Stimulated activated CD8-positive, alpha-beta memory T cell treated with anti-CD3 and anti-CD28 coated beads, Interleukin-15, amount 100 ng/mL, for 48 hours (primary cell): Measurements from ENCODE around the gene NCK1.
"Not testable (repeated sequence)": the region's sequence is repeated elsewhere in the genome, so short reads cannot be mapped to it uniquely, and the experiment has no call there.

Experiments
- DNase-seq, 2 donors: peaks; one replicate each; pipeline ENCODE4 v3.0.0-alpha.2; 2020; ENCODE audit warnings: low read depth in 2 of 2

Gene NCK1

DNA sequence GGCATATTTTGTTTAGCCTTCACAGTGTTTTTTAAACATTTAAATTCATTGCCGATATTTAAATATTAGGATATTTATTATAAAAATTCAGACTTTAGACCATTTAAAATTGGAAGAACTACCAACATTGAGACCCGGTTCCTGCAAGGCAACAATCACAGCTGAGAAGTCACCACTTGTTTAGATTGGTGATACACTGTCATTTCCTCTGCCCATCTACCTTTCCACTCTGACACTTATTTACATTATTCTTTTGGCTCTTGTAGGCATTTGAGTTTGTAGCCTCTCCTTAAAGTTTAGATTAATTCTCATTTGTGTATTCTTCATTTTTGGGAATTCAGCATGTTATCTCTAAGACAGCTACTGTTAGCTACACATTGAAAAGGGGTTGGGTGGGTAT is 85.5 kb downstream of the NCK1 start:
- no peak for DNase-seq

DNA sequence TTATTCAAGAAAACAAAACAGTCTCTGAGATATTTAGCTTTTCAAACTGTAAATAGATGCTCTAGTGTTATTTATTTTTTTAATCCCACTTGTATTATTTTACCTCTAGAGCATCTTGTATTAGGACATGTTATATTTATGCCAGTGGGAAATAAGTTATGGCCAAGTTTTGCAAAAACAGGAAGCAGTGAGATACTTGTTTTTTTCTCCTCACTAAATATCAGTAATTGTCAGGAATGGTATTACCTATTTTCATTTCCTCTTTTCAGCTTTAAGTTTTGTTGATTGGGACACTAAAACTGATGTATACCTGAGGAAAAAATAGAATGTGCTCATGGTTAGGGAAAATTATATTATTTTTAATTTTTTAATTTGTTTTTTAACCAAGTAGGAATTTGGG is 87.1 kb downstream of the NCK1 start:
- no peak for DNase-seq

DNA sequence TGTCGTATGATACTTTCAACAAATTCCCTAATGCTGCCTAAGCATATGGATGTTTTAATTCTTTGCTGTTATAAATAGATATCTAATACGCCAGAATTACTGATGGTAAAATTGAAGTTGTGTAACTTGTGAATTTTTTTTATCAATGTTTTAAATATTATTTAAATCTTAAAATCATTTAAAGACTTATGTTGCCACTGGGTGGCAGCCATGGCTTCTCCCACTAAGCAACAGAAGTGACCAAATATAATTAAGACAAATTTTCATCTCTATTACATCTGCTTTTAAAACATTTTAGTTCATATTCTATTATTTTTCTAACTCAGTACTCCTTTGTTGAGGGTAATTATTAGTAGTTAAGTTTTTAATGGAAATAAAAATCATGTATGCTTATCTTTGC is 87.7 kb downstream of the NCK1 start:
- DNase-seq = no peak

DNA sequence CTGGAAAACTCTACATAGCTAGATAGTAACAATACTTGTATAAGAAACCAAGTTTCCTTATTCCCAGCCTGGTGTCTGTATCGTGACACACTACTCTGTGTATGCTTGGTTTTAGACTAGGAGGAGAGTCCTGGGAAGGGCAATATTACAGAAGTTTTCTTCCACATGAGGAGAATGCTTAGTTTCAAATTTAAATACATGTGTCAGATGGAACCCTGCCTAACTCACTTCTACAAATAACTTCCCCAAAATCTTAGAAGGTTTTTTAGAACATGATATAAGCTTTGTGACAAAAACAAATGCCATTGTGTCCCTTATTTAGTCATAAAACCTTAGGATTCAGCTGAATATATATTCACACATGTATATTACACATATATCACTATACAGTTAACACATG is 88.6 kb downstream of the NCK1 start:
- no peak for DNase-seq

DNA sequence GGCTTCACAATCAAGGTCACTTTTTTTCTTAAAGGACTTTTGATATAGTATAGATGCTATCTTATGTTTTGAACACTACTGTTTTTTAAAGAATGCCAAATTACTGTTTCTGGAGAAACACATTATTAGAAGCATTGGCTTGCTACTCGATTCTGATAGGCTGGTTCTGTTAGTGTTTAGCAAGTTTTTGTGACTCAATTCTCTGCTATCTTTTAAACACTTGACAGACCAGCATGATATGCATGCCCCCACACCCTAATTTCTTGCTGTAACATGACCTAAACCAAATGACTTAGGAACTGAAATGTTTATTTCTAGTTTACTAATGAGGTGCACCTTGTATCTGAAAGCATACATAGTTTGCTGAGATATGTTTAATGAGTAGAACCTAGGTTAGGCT is 90.3 kb downstream of the NCK1 start:
- DNase-seq = no peak

DNA sequence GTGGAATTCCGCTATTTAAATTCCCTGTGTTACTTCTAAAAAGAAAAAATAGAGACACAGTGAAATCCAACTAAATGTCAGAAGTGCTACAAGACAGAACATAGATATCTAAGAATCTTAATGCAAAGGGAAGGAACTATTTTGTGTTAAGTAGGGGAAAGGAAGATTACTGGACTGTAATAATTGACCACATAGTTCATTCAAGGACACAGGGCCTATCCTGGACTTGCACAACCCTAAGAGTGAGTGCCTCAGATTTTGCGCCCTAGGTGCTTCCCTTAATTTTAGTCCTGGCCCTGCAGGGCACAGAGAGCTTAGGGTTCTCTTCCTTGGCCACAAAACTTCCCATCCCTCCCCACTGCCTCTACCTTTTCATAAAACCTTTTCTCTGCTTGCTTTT is 92.2 kb downstream of the NCK1 start:
- no peak for DNase-seq

DNA sequence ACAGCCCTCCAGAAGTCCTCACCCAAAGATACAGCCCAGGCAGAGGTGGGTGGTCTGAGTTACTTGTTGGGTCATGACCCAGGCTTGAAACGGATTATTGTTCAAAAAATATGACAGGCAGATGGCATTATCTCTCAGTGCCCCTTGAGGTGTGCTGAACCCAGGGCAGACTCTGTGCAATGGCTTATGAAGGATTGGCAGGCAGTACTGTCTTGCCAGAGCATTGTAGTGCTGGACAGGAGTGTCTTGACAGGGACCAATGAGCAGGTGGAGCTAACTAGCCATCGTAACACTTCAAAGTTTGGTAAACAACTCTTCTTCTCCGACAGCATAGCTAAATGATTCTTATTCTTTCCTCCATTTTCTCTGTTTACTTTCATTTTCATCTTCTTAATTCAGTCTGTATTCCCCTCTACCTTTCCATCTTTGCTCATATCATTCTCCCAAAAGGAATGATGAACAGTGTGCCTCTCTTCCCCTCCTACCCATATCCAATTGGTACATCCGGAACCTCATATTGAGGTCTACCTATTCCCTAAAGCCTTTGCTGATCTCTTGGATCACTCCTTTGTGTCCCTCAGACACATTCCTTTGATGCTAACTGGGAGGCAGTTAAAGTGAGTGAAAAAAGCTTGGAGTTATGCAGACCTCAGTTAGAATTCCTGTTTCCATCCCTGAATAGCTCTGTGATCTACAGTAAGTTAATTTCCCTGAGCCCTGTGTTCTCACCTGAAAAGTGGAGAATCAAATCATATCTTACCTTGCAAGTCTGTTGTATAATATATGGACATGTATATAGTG is 93.2 kb downstream of the NCK1 start:
- no peak for DNase-seq

DNA sequence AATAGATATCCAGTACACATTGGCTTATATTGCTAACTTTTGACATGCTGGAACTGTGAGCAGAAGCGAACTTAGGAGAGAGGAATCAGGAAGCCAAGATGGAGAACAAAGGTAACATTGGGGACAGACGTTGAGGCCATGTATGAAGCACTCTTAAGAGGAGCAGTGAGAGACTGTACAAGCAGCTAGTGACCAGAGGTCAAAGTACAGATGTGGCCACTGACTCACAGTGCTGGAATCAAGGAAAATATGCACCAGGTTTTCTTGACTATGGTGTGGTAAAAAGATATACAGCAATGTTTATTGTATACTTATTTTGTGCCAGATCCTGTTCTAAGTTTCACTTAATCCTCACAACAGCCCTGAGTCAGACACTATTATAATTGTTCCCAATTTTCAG is 93.8 kb downstream of the NCK1 start:
- no peak for DNase-seq

DNA sequence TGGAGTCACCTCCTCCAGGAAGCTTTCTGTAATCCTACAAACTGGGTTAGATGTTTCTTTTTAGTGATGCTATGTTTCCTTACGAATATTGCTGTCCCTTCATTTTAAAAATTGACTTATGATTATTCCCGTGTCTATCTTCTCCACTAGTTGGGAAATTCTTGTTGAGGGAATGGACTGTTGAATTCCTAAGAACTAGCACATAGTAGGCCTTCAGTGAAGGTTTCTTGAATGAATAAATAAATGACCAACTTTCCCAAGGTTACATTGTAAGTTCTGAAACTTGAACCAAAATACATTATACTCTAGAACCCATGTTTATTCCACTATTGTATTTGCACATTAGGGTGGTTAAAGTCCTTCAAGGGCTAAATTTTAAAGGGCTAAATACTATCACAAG is 95.0 kb downstream of the NCK1 start:
- no peak for DNase-seq

DNA sequence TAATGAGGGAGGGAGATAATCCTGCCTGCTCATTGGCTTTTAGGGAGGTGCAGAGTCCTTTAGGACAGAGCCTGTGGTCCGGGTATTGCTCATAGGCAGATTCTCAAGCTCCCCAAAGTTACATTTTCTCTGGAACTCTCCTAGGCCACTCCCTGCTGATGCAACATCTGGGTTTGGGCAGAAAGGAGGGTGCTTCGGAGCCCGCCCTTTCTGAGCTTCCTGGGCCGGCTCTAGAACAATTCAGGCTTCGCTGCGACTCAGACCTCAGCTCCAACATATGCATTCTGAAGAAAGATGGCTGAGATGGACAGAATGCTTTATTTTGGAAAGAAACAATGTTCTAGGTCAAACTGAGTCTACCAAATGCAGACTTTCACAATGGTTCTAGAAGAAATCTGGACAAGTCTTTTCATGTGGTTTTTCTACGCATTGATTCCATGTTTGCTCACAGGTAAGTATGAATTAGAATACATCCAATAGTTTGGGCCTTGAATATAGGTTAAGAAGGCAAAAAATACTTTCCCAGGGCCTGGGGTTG is 95.8 kb downstream of the NCK1 start, which contains the start of gene IL20RB:
TSS of gene IL20RB (plus strand) at position 233 of the 538 bp plus-strand sequence. CDS start at position 364, 131 bp downstream.
- DNase-seq = no peak

DNA sequence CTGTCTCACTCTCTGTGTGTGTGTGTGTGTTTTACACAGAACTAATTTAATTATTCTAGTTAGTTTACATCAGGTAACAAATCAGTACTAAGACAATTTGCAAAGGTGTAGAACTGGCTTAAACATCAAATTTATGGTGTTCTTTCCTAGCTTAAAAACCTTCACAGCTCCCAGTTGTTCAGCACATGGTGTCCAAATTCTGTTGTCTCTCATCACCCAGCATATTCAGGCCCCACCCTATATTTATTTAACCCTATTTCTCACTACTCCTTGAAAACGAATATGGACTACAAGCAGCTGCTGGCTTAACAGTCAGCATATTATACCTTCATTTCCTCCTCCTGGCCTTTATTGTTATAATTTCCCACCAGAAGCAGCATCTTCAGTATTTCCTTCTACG is 96.9 kb downstream of the NCK1 start:
- no peak for DNase-seq

DNA sequence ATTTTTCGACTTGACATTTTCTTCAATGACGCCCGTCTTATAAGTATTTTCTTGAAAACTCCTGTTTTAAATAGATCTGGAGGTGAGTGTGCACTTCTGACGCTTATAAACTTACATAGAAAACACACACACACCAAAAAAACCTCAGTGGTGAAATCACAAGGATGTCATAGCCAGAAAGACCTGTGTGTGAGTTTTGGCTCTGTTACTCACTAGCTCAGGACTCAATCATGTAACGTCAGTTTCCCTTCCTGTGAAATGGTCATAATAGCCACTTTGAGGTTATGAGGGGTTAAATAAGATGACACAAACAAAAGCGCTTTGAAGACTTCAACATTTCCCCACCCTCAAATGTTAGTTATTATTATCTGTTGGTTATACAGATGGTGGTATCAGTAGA is 97.6 kb downstream of the NCK1 start:
- no peak for DNase-seq

DNA sequence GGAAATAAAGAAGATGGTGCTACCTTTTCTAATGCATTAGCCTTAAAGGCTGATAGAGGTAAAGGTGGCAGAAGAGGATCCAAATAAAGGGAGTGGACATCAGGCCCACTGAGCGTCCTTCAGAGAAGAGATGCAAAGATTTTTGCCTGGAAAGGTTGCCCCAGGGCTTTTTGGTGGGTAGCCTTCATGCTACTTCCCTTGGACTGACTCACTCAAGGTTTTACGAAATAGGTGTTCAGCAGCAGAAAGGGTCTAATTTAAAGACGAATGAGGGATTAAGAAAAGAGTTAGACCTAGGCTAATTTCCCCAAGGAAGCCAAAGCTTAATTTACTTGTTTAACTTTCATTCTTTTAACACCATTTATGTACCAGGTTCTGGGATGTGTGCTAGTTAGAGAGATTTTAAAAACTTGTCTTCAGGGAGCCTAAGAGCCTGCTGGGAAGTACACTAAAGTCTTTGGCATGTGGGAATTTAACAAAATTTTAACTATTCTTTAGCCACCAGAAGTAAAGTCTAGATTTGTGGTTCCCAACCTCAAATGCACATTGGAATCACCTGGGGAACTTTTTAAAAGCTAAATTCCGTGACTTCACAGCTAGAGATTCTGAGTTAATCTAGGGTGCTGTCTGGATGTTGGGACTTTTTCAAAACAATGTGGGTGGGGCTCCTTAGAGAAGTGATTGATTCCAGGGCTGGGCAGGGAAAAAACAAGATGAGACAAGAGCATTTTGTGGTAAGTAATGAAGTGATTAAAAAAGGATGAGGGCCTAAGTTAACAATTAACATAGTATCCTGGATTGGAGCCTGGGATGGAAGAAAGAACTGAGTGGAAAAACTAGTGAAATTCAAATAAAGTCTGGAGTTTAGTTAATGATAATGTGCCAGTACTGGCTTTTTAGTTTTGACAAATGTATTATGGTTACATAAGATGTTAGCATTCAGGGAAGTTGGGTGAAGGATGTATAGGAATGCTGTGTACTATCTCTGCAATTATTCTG is 99.1 kb downstream of the NCK1 start:
- DNase-seq = no peak

DNA sequence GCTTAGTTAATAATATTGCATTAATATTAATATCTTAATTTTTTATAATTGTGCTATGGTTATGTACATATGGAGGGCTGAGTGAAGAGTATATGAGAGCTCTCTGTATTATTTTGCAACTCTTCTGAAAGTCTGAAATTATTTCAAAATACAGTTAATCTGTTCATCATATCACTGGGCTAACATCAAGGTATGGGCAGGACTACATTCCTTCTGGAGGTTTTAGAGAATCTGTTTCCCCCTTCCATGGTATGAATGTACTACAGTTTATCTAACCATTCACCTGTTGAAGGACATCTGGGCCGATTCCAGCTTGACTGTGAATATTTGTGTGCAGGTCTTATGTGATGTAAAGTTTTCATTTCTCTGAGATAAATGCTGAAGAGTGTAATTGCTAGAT is 100.9 kb downstream of the NCK1 start:
- no peak for DNase-seq

DNA sequence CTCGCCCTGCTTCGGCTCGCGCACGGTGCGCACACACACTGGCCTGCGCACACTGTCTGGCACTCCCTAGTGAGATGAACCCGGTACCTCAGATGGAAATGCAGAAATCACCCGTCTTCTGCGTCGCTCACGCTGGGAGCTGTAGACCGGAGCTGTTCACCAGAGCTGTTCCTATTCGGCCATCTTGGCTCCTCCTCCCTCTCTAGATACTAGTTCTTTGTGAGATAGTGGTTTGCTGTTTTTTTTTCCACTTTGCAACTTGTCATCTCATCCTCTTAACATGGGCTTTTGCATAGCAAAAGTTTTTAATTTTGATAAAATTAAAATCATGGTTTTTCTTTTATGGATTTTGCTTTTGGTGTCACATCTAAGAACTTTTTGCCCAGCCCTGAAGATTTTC is 107.5 kb downstream of the NCK1 start:
- DNase-seq = not testable (repeated sequence)

DNA sequence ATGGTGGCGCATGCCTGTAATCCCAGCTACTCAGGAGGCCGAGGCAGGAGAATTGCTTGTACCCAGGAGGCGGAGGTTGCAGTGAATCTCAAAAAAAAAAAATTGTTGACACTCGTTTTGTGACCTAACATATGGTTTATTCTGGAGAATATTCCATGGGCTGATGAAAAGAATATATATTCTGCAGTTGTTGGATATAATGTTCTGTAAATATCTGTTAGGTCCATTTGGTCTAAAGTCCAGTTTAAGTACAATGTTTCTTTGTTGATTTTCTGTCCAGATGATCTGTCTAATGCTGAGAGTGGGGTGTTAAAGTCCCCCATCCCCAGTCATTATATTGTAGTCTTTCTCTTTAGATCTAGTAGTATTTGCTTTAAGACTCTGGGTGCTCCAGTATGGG is 111.3 kb downstream of the NCK1 start:
- DNase-seq = no peak

DNA sequence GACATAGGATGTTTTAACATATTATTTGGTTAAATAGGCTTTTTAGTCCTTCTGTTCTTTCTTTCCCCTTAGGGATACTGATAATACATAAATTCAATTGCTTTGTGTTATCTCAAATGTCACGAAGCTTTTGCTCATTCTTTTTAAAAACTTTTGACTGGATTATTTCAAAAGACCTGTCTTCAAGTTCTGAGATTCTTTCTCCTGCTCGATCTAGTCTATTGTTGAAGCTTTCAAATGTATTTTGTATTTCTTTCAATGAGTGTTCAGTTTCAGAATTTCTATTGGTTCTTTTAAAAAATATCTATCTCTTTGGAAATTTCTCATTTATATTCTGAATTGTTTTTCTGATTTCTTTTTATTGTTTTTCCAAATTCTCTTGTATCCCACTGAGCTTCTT is 112.7 kb downstream of the NCK1 start:
- DNase-seq = no peak

DNA sequence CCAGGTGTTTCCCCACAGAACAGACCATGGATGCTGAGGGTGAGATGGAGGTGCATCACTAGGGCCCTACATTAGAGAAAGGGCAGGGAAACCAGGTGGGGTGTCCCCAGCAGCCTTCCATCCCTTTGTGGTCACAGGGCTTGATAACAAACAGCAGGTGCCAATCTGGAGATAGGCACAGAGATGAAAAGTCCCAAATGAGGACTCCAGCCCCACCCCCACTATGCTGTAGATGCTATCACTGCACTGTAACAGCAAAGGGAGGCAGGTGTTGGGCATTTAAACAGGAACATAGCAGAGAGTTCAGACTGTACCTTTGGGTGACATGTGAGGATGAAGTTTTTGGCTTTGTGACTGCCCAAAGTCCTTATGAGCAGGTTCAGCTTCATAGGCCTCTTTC is 117.2 kb downstream of the NCK1 start:
- DNase-seq = no peak

DNA sequence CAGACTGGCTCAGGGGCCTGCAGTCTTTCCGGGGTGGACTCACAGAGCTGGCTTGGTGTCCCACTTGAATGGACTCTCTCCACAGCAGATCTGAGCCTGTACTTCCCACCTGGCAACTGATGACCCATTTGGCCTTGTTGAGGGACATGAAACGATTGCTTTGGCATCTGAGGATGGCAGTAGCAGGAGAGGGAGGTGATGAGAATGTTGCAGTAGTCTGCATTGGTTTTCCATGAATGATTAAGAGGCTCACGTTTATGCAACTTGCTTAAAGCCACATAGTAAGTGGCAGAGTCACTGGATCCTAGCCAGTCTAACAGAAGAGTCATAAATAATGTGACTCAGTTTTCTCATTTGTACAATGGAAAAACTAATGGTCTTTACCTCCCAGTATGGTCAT is 117.7 kb downstream of the NCK1 start:
- DNase-seq = no peak

DNA sequence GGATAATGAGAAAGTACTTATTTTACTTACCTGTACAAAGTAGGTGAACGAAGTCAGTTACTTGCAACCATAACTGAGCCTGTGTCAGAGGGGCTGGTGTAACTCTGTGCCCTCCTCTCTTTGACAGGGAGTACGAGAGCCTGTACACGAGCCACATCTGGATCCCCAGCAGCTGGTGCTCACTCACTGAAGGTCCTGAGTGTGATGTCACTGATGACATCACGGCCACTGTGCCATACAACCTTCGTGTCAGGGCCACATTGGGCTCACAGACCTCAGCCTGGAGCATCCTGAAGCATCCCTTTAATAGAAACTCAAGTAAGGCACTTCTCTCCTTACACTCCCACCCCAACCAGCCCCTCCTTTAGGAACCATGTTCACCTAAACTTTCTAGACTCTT is 120.0 kb downstream of the NCK1 start:
- no peak for DNase-seq

DNA sequence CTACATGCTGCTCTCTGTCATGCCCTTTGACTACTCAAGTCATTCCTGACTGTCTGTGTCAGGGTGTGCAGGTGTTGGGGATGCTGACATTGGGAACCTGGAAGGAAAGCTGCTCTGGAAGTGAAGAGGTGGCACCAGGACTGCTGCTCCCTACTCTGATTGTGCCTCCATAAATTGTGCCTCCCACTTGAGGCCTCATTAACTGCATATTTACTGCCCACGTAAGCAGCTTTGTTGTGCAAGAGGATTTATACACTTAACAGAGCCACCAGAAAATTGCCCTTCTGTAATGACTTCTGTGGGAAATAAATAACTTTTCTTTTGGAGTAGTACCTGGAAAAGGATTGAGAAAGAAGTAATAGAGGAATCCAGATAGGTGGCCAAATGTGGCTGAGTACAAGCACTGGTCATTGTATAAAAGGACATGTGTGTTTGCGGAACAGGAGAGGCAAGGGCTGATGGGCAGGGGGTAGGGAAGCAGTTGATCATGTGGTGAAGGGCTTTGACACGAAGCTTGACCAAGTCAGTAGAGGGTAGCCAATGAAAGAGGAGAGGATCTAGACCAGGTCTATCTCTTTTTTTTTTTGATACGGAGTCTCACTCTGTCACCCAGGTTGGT is 120.6 kb downstream of the NCK1 start:
- no peak for DNase-seq

DNA sequence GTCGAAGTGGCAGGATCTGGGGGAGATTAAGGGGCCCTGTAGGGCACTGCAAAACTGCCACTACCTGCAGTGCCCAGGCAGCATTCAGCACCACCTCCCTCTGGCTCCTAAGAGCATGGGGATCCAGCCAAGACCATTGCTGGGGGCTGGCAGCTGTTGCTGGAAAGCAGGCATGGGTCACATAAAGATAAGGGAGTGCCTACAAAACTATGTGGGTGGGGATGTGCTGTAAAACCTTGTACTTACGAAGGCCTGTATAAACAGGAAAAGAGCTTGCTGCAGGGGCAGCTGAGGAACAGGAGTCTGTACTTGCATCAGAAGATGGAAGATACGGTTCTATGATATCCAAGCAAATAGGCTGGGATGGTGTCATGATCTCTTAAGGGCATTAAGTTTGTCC is 122.8 kb downstream of the NCK1 start:
- no peak for DNase-seq
